Activated naive CD8-positive, alpha-beta T cell treated with anti-CD3 and anti-CD28 coated beads, Interleukin-2, amount 10 ng/mL, durations not matched to agents 7 days and 5 days (primary cell): ENCODE results near the gene RABGGTB. TPM values are rescaled to one million over a fixed set of nuclear protein-coding genes. Genes with fewer than 3 reads are reported as not detected.
"Not testable (repeated sequence)": the region's sequence is repeated elsewhere in the genome, so short reads cannot be mapped to it uniquely, and the experiment has no call there.

Experiments used
- ATAC-seq: fragments of 150-1000 bp; cut with Tn5 transposase; one replicate; pipeline ENCODE4 v1.10.0; 2021; ENCODE audit warnings: low read depth, moderate library complexity
- POLR2A ChIA-PET: fragments of 350-600 bp; sonication (Branson Sonifier 250); formaldehyde crosslinking; loops from one replicate; lab custom pipeline; 2021; ENCODE audit warnings: antibody characterized with exemption; lab: Charles Lee
- DNase-seq: peaks from one replicate; pipeline ENCODE4 v3.0.0; 2021
- H3K27ac Mint-ChIP-seq: one replicate; pipeline ENCODE4 v1.8.0; 2022; ENCODE audit warnings: mild to moderate bottlenecking, mixed read lengths
- H3K27me3 Mint-ChIP-seq: one replicate; pipeline ENCODE4 v1.8.0; 2022; ENCODE audit warnings: mild to moderate bottlenecking, moderate library complexity, mixed read lengths
- H3K36me3 Mint-ChIP-seq: one replicate; pipeline ENCODE4 v1.8.0; 2021; ENCODE audit warnings: mild to moderate bottlenecking, mixed read lengths
- H3K4me1 Mint-ChIP-seq: one replicate; pipeline ENCODE4 v1.8.0; 2021; ENCODE audit warnings: mixed read lengths
- H3K4me3 Mint-ChIP-seq: one replicate; pipeline ENCODE4 v1.8.0; 2022; ENCODE audit warnings: mild to moderate bottlenecking, moderate library complexity, mixed read lengths
- H3K9me3 Mint-ChIP-seq: one replicate; pipeline ENCODE4 v1.8.0; 2021; ENCODE audit warnings: mixed read lengths
- total RNA-seq, 2 experiments: library from RNA; stranded (reverse); gene quantifications; one replicate each; pipeline ENCODE4 v1.2.3, GENCODE V29; 2021

Gene RABGGTB
- total RNA-seq, 2 experiments from 2014 or later, result 86.0 to 93.9 TPM

- ATAC-seq, DNase-seq, H3K27ac Mint-ChIP-seq, H3K4me3 Mint-ChIP-seq, H3K9me3 Mint-ChIP-seq, POLR2A ChIA-PET: not testable (repeated sequence)
- Mint-ChIP-seq H3K4me1 (peaks cover 22% of the 10 kb centered on the region), H3K27me3 (peaks cover 15% of the 10 kb centered on the region), H3K36me3 (peaks cover 17% of the 10 kb centered on the region)
Measured at GRCh38 chr1:75783920-75784319, 2.1 kb upstream of the RABGGTB start.

DNA sequence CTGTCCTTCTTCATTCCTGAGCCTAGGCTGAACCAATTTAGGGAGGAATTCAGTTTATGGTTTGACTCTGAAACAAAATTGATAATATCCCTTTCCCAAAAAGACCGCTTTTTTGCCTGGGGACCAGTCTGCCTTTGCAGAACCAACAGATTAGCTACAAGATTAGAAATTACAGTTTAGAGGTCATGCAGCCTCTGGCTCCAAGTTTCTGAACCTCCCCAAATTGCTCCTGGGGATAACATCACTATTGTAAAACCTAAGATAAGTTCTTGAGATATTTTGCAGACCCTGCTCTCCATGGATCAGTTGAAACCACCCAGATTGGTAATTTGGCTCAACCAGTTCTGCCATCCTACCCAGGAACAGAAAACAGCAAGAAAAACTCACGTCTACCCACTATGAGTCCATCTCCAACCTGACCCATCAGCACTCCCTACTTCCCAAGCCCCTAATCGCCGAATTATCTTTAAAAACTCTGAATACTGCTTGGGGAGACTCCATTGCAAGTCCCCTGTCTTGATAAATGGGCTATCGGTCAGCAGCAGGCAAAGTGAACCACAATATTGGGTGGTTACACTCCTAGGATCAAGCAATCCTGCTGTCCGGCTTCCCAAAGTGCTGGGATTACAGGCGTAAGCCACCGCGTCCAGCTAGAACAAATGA, 605 bp upstream of the RABGGTB start:
- ATAC-seq (peak; percentile 4), DNase-seq (no peak)
- POLR2A ChIA-PET, result interaction anchor here (0.6 to 1.0 kb wide), 5 partner anchors 9 to 64 kb away, joined by 3 to 4 read pairs (median 4); no protein-coding TSS in a partner anchor
- Mint-ChIP-seq H3K4me1 (peaks cover 36% of the 10 kb centered on the region), H3K9me3 (peaks cover 2% of the 10 kb centered on the region), H3K27me3 (peaks cover 8% of the 10 kb centered on the region), H3K36me3 (peaks cover 30% of the 10 kb centered on the region), H3K27ac (peak overlapping the region; percentile 96), H3K4me3 (peak overlapping the region; percentile 99)

DNA sequence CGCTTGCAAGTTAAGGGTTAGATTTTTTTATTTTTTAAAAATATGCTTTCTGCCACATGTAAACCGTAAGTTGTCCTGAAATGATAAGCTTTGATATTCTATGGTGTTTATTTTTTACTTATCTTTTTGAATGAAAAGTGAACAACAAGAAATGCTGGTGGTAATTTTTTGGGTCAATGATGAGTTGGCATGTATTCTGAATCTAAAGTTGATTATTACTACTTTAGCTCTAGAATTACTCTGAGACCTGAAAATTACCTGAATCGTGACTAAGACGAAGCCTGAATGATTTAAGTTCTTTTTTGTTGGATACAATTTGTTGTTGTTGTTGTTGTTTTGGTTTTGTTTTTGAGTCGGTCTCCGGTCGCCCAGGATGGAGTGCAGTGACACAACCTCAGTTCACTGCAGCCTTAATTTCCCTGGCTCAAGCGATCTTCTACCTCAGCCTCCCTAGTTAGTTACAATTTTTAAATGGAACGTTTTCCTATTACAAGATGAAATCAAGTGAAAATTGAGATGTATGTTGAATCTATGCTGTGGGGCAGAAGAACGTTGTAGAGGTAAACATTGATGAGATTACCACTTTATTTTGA, 941 bp downstream of the RABGGTB start:
- no peak for DNase-seq
- Mint-ChIP-seq H3K27me3 (no peaks in the 10 kb centered on the region), H3K36me3 (peaks cover 40% of the 10 kb centered on the region), H3K4me3 (peak overlapping the region; percentile 99), H3K9me3 (no peaks in the 10 kb centered on the region), H3K27ac (peak overlapping the region; percentile 96), H3K4me1 (peaks cover 44% of the 10 kb centered on the region)
- POLR2A ChIA-PET, result interaction anchor here (0.6 to 1.5 kb wide), 6 partner anchors 9 to 318 kb away, joined by 3 to 7 read pairs (median 3); partner anchors contain the start of gene MSH4
- no peak for ATAC-seq

- H3K4me1 Mint-ChIP-seq, result peaks cover 46% of the 10 kb centered on the region
Measured at GRCh38 chr1:75787524-75787923, 1.5 kb downstream of the RABGGTB start.

DNA sequence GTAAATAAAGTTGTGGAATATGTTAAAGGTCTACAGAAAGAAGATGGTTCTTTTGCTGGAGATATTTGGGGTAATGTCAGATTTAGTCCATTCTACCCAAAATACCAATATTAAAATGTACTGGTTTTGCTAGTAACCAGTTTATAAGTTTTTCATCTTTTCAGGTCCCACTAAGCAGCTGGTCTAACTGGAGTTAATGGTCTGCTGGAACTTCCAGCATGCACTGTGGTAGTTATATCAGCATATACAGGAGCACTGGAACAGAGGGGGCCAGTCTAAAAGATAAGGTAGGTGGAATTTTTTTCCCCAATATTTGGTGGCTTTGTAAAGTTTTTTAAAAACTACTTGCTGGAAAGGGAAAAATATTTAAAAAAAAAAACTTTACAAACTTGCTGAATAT, 3.9 kb downstream of the RABGGTB start:
- no peaks in the 10 kb centered on the region for H3K27me3 Mint-ChIP-seq
- H3K9me3 Mint-ChIP-seq, result no peaks in the 10 kb centered on the region
- peak overlapping the region; percentile 19 for H3K27ac Mint-ChIP-seq

More at GRCh38 chr1:75787524-75787923, 1.5 kb downstream of the RABGGTB start:
- Mint-ChIP-seq H3K9me3 (no peaks in the 10 kb centered on the region), H3K27me3 (no peaks in the 10 kb centered on the region), H3K27ac (peak overlapping the region; percentile 96), H3K4me3 (peak overlapping the region; percentile 99), H3K36me3 (peaks cover 43% of the 10 kb centered on the region)
- ATAC-seq (no peak), DNase-seq (no peak)
- POLR2A ChIA-PET, result interaction anchor here (1.0 to 1.5 kb wide), 2 partner anchors 9 to 318 kb away, joined by 3 read pairs; partner anchors contain the start of gene MSH4

GRCh38 chr1:75791022-75791421, 5.0 kb downstream of the RABGGTB start:
- H3K4me1 Mint-ChIP-seq, result peaks cover 44% of the 10 kb centered on the region
- H3K27ac Mint-ChIP-seq, result peak overlapping the region; percentile 2
- no peak for DNase-seq
- POLR2A ChIA-PET, result no interaction called here
- peak overlapping the region; percentile 99 for H3K4me3 Mint-ChIP-seq
- no peaks in the 10 kb centered on the region for H3K9me3 Mint-ChIP-seq
- H3K27me3 Mint-ChIP-seq, result no peaks in the 10 kb centered on the region
- H3K36me3 Mint-ChIP-seq, result peaks cover 59% of the 10 kb centered on the region
- no peak for ATAC-seq

More for the DNA sequence above, 3.9 kb downstream of the RABGGTB start:
- DNase-seq, result no peak
- POLR2A ChIA-PET, result no interaction called here
- Mint-ChIP-seq H3K4me1 (peaks cover 51% of the 10 kb centered on the region), H3K36me3 (peaks cover 56% of the 10 kb centered on the region), H3K4me3 (peak overlapping the region; percentile 99)
- ATAC-seq, result no peak

- Mint-ChIP-seq H3K9me3 (no peaks in the 10 kb centered on the region), H3K27me3 (no peaks in the 10 kb centered on the region), H3K4me1 (peaks cover 42% of the 10 kb centered on the region), H3K4me3 (no peak overlapping the region), H3K36me3 (peaks cover 58% of the 10 kb centered on the region), H3K27ac (no peak overlapping the region)
- POLR2A ChIA-PET, result no interaction called here
- no peak for DNase-seq
- ATAC-seq, result no peak
Measured at GRCh38 chr1:75792091-75792490, 6.0 kb downstream of the RABGGTB start.

DNA sequence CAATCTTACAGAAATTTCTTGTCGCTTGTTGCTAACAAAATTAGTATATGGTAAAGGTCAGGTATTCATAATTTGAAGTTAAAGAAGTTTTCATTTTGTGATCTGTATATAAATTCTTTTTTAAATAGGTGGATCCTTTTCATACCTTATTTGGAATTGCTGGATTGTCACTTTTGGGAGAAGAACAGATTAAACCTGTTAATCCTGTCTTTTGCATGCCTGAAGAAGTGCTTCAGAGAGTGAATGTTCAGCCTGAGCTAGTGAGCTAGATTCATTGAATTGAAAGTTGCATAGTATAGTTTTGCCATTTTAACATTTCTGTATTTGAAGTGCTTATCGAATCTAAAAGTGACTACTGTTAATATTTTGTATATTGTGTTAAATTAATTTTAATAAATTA, 8.3 kb downstream of the RABGGTB start:
- ATAC-seq (no peak), DNase-seq (no peak)
- H3K27ac Mint-ChIP-seq, result no peak overlapping the region
- H3K36me3 Mint-ChIP-seq, result peaks cover 47% of the 10 kb centered on the region
- peaks cover 25% of the 10 kb centered on the region for H3K4me1 Mint-ChIP-seq
- H3K27me3 Mint-ChIP-seq, result no peaks in the 10 kb centered on the region
- H3K9me3 Mint-ChIP-seq, result no peaks in the 10 kb centered on the region
- H3K4me3 Mint-ChIP-seq, result no peak overlapping the region
- POLR2A ChIA-PET, result no interaction called here

DNA sequence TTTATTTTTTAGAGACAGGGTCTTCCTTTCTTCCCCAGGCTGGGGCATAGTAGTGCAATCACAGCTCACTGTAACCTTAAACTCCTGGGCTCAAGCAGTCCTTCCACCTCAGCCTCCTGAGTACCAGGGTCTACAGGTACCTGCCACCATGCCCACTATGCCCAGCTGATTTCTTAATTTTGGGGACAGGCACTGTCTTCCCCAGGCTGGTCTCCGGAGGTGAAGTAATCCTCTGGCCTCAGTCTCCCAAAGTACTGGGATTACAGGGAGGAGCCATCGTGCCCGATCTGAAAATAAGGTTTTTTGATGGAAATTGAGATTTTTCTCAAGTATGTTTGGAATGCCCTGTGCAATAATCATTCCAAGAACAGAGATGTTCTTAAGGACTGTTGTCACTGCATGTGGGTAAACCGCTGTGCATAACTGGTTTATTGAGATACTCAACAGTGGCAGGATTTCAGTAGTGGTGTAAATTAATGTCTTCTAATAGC, 9.7 kb downstream of the RABGGTB start:
- Mint-ChIP-seq H3K36me3 (peaks cover 36% of the 10 kb centered on the region), H3K4me1 (peaks cover 14% of the 10 kb centered on the region), H3K9me3 (no peaks in the 10 kb centered on the region), H3K27ac (no peak overlapping the region), H3K27me3 (no peaks in the 10 kb centered on the region), H3K4me3 (no peak overlapping the region)
- POLR2A ChIA-PET, result interaction anchor here (0.5 to 1.5 kb wide), 3 partner anchors 8 to 42 kb away, joined by 3 to 7 read pairs (median 3); no protein-coding TSS in a partner anchor
- DNase-seq, result no peak
- ATAC-seq, result no peak

DNA sequence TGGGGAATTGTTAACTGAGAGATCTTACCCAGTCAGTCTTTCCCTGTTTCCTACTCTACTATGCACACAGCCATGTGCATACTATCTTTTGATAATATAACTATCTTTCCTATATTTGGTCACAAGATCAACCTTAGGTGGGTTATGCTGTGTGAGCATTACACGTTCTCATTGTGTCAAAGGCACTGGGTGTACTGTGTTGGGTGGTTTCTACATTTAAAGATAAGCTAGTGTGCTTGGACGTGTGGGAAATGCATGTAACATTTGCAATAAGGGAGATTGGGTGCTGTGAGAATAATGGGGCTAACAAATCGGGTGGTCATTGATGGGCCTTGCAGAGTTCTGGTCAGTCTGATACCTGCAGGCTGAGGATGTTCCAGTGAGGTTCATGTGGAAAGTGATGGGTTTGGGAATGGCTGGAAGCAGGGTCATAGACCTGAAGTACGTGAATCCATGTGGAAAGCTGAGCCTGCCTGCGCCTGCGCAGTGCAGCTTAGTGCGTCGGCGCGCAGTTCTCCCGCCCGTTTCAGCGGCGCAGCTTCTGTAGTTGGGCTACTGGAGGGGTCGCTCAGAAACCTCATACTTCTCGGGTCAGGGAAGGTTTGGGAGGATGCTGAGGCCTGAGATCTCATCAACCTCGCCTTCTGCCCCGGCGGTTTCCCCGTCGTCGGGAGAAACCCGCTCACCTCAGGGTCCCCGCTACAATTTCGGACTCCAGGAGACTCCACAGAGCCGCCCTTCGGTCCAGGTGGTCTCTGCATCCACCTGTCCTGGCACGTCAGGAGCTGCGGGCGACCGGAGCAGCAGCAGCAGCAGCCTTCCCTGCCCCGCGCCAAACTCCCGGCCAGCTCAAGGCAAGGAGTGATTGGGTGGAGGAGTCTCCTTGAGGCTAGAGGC, 10.6 kb downstream of the RABGGTB start, which contains the start of gene MSH4:
Gene MSH4, plus strand, starts transcription at position 507 of the 897 bp plus-strand sequence. Its CDS starts 104 bp downstream, at position 611.
- DNase-seq (no peak), ATAC-seq (no peak)
- Mint-ChIP-seq H3K36me3 (peaks cover 30% of the 10 kb centered on the region), H3K9me3 (no peaks in the 10 kb centered on the region), H3K4me1 (peaks cover 9% of the 10 kb centered on the region), H3K27ac (no peak within 1 kb of the TSS), H3K27me3 (no peaks in the 10 kb centered on the region), H3K4me3 (no peak within 1 kb of the TSS)
- POLR2A ChIA-PET, result interaction anchor here (1.2 to 1.5 kb wide), 2 partner anchors 9 to 10 kb away, joined by 3 to 7 read pairs; no protein-coding TSS in a partner anchor

DNA sequence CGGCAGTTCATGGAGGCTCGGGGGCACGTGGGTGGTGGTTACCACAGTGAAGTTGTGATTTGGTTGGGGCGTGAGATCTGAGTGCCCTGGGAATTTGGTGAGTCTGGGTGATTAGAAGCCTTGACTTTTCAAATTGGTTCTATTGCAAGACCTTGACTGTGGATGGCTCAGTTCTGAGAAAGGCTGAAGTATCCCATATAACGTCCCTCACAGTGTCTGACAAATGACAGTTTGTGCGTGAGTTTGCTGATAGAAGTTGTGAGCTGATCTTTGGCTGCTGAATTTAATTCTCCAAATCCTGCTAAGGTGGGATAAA, 11.2 kb downstream of the RABGGTB start:
- Mint-ChIP-seq H3K36me3 (peaks cover 27% of the 10 kb centered on the region), H3K27ac (no peak overlapping the region), H3K4me3 (no peak overlapping the region)

GRCh38 chr1:75797606-75798216, 11.7 kb downstream of the RABGGTB start:
- no peak overlapping the region for H3K4me3 Mint-ChIP-seq
- no peak for DNase-seq

More for the DNA sequence above, 11.2 kb downstream of the RABGGTB start:
- POLR2A ChIA-PET, result interaction anchor here (0.6 to 1.5 kb wide), 2 partner anchors 11 to 637 kb away, joined by 4 to 7 read pairs; no protein-coding TSS in a partner anchor
- Mint-ChIP-seq H3K9me3 (no peaks in the 10 kb centered on the region), H3K27me3 (no peaks in the 10 kb centered on the region), H3K4me1 (peaks cover 7% of the 10 kb centered on the region)
- ATAC-seq (no peak), DNase-seq (no peak)

More at GRCh38 chr1:75797606-75798216, 11.7 kb downstream of the RABGGTB start:
- H3K4me1 Mint-ChIP-seq, result peaks cover 5% of the 10 kb centered on the region
- peaks cover 25% of the 10 kb centered on the region for H3K36me3 Mint-ChIP-seq
- no peak for ATAC-seq
- H3K27me3 Mint-ChIP-seq, result no peaks in the 10 kb centered on the region
- POLR2A ChIA-PET, result interaction anchor here (0.6 kb wide), 1 partner anchor 637 kb away, joined by 4 read pairs; no protein-coding TSS in a partner anchor
- no peak overlapping the region for H3K27ac Mint-ChIP-seq
- no peaks in the 10 kb centered on the region for H3K9me3 Mint-ChIP-seq
